H1 (cell line): ENCODE measurements around the gene RNF215. TPM values are rescaled to one million over a fixed set of nuclear protein-coding genes. Genes with fewer than 3 reads are reported as not detected.
A peak's percentile ranks its signal among the peaks of the same experiment; 100 is the strongest.

ENCODE experiments used
- ASH2L ChIP-seq: fragments of 200-600, 300-600 bp; sonication (generic); IDR thresholded peaks from one replicate; pipeline ENCODE4 v1.7.1; 2017; ENCODE audit warnings: low read length
- ATF3 ChIP-seq: IDR thresholded peaks from 2 replicates; pipeline ENCODE4 v1.6.1; 2011; ENCODE audit warnings: low read depth, mild to moderate bottlenecking, low read length; ENCODE audit not compliant: insufficient read depth
- BACH1 ChIP-seq: IDR thresholded peaks from 2 replicates; pipeline ENCODE4 v1.6.1; 2012; ENCODE audit warnings: low read length, improper control_type of control experiment
- BCL11A ChIP-seq, 2 experiments: IDR thresholded peaks; one replicate each; pipeline ENCODE4 v1.6.1; 2011; ENCODE audit warnings: low read depth in 2 of 2, low read length in 2 of 2, mild to moderate bottlenecking in 2 of 2
- E2F6 ChIP-seq: IDR thresholded peaks from 2 replicates; pipeline ENCODE4 v1.6.1; 2012; ENCODE audit warnings: inconsistent platforms
- FOSL1 ChIP-seq: IDR thresholded peaks from 2 replicates; pipeline ENCODE4 v1.6.1; 2011; ENCODE audit warnings: mild to moderate bottlenecking, low read depth, low read length, moderate library complexity; ENCODE audit not compliant: insufficient read depth
- GTF2F1 ChIP-seq: IDR thresholded peaks from 2 replicates; pipeline ENCODE4 v1.6.1; 2012; ENCODE audit warnings: low read depth, low read length, improper control_type of control experiment, borderline replicate concordance
- HDAC2 ChIP-seq, 2 experiments: fragments of 300-600 bp in 1 of 2; sonication (generic) in 1 of 2; IDR thresholded peaks; 2 replicates each; pipeline ENCODE4 v1.6.1; 2011 to 2012; ENCODE audit warnings: low read depth in 2 of 2, low read length in 2 of 2, mild to moderate bottlenecking in 2 of 2, moderate library complexity in 2 of 2, borderline replicate concordance in 1 of 2, inconsistent platforms in 1 of 2
- JUN ChIP-seq: IDR thresholded peaks from 2 replicates; pipeline ENCODE4 v1.6.1; 2011; ENCODE audit warnings: low read depth, mild to moderate bottlenecking, improper control_type of control experiment, low read length
- JUND ChIP-seq: IDR thresholded peaks from 2 replicates; pipeline ENCODE4 v1.6.1; 2011; ENCODE audit warnings: mild to moderate bottlenecking, improper control_type of control experiment, low read length
- KDM4A ChIP-seq: IDR thresholded peaks from one replicate; pipeline ENCODE4 v1.7.1; 2012; ENCODE audit warnings: low read depth, mild to moderate bottlenecking, moderate library complexity, low read length, inconsistent platforms; ENCODE audit not compliant: severe bottlenecking
- NANOG ChIP-seq: IDR thresholded peaks from 2 replicates; pipeline ENCODE4 v1.6.1; 2011; ENCODE audit warnings: low read length, low read depth, mild to moderate bottlenecking, inconsistent platforms; ENCODE audit not compliant: insufficient read depth, poor library complexity, severe bottlenecking
- NRF1 ChIP-seq: IDR thresholded peaks from 2 replicates; pipeline ENCODE4 v1.6.1; 2011; ENCODE audit warnings: mild to moderate bottlenecking, low read depth, low read length, improper control_type of control experiment
- RBBP5 ChIP-seq: IDR thresholded peaks from 2 replicates; pipeline ENCODE4 v1.7.1; 2012; ENCODE audit warnings: low read depth, mild to moderate bottlenecking, inconsistent platforms, low read length, moderate library complexity, borderline replicate concordance
- RNF2 ChIP-seq: fragments of 200-900, 300-1000 bp; sonication (generic); IDR thresholded peaks from 2 replicates; pipeline ENCODE4 v1.7.1; 2016; ENCODE audit warnings: borderline replicate concordance, low read depth, mild to moderate bottlenecking, antibody characterized with exemption, low read length; ENCODE audit not compliant: poor library complexity, severe bottlenecking; ENCODE audit errors: missing control alignments
- SAP30 ChIP-seq: fragments of 300-600 bp; sonication (generic); IDR thresholded peaks from 2 replicates; pipeline ENCODE4 v1.7.1; 2012; ENCODE audit warnings: low read length, moderate library complexity, mild to moderate bottlenecking, inconsistent platforms; ENCODE audit not compliant: insufficient read depth, insufficient replicate concordance
- SIRT6 ChIP-seq: IDR thresholded peaks from one replicate; pipeline ENCODE4 v1.7.1; 2012; ENCODE audit warnings: low read length, inconsistent platforms
- SP1 ChIP-seq: IDR thresholded peaks from 2 replicates; pipeline ENCODE4 v1.6.1; 2011; ENCODE audit warnings: low read depth, low read length
- SP4 ChIP-seq: IDR thresholded peaks from 2 replicates; pipeline ENCODE4 v1.6.1; 2012; ENCODE audit warnings: low read length, inconsistent platforms
- TAF7 ChIP-seq: optimal IDR thresholded peaks from 2 replicates; pipeline ENCODE3; 2011; ENCODE audit warnings: low read depth, mild to moderate bottlenecking, inconsistent platforms, low read length, moderate library complexity, borderline replicate concordance
- TBP ChIP-seq: IDR thresholded peaks from 2 replicates; pipeline ENCODE4 v1.6.1; 2011; ENCODE audit warnings: low read depth, low read length, improper control_type of control experiment
- YY1 ChIP-seq: IDR thresholded peaks from 2 replicates; pipeline ENCODE4 v1.6.1; 2011; ENCODE audit warnings: low read depth, mild to moderate bottlenecking, low read length
- ZNF274 ChIP-seq: IDR thresholded peaks from 2 replicates; pipeline ENCODE4 v1.7.0; 2012; ENCODE audit warnings: low read length, borderline replicate concordance; ENCODE audit errors: extremely low read depth
- polyA plus RNA-seq, 7 experiments: library from polyadenylated mRNA; depleted of rRNA in 3 of 7; stranded (reverse) in 5 of 7; unstranded in 2 of 7; fragments of >200 nt in 5 of 7; fragments of 200-250 nt in 2 of 7; gene quantifications; 1 replicate in 5 of 7; 2 replicates in 1 of 7; 4 replicates in 1 of 7; pipeline versions ENCODE4 v1.2.1 to v1.2.3, GENCODE V29; 2011 to 2013; ENCODE audit warnings: missing spikeins in 2 of 7, mixed read lengths in 2 of 7
- total RNA-seq: library from RNA; stranded (reverse); fragmentation: NEBNext Ultra II Directional; extraction: Animal tissue kit (Norgen Biotek cat#: 25700); gene quantifications from 2 replicates; pipeline ENCODE4 v1.2.1, GENCODE V29; 2021

RNF215 gene
- total and polyA plus RNA-seq, 2 of the 8 experiments (the other 6 are each of a cell fraction or from before 2014, with no cell fraction given) = 13.1 to 19.0 TPM

GRCh38 chr22:30423301-30423958 is 36.2 kb upstream of the RNF215 start (continued):
- TF ChIP-seq SAP30 (no peak), NANOG (no peak), E2F6 (peak; percentile 89), NRF1 (no peak), BACH1 (no peak; the same call in 1 of the 2 replicates), YY1 (no peak), KDM4A (peak; percentile 65), SP4 (no peak), JUN (no peak), JUND (no peak), ATF3 (no peak), RNF2 (no peak), SP1 (no peak), HDAC2 (IDR thresholded peaks at IDR 0.05; ENCODE audit: borderline replicate concordance in 1 of 2, low read depth in 2 of 2, low read length in 2 of 2) (peak in 1 of 2 experiments; percentile 62; a peak in 1 of 4 replicates), SIRT6 (no peak), RBBP5 (0 out of 2 replicates have a peak, but pooled peaks have one; percentile 23), FOSL1 (no peak), ASH2L (peak; percentile 76), TAF7 (no peak), TBP (no peak), BCL11A (IDR thresholded peaks at IDR 0.05; ENCODE audit: low read depth in 2 of 2, low read length in 2 of 2) (no peak), ZNF274 (no peak), GTF2F1 (no peak)
